ENCODE data around the gene MAB21L3. TPM values are rescaled to one million over a fixed set of nuclear protein-coding genes. Genes with fewer than 3 reads are reported as not detected.
A peak's percentile ranks its signal among the peaks of the same experiment; 100 is the strongest.

The MAB21L3 gene
- total RNA-seq (2014; rRNA removed; shearing (Covaris generic)) (not detected in 2 replicates), polyA plus RNA-seq (2016; fragmentation: Nextera tagmentation; extraction: Ambion mirVana) (not detected in 2 replicates)
- long read RNA-seq, result 0 reads

DNA sequence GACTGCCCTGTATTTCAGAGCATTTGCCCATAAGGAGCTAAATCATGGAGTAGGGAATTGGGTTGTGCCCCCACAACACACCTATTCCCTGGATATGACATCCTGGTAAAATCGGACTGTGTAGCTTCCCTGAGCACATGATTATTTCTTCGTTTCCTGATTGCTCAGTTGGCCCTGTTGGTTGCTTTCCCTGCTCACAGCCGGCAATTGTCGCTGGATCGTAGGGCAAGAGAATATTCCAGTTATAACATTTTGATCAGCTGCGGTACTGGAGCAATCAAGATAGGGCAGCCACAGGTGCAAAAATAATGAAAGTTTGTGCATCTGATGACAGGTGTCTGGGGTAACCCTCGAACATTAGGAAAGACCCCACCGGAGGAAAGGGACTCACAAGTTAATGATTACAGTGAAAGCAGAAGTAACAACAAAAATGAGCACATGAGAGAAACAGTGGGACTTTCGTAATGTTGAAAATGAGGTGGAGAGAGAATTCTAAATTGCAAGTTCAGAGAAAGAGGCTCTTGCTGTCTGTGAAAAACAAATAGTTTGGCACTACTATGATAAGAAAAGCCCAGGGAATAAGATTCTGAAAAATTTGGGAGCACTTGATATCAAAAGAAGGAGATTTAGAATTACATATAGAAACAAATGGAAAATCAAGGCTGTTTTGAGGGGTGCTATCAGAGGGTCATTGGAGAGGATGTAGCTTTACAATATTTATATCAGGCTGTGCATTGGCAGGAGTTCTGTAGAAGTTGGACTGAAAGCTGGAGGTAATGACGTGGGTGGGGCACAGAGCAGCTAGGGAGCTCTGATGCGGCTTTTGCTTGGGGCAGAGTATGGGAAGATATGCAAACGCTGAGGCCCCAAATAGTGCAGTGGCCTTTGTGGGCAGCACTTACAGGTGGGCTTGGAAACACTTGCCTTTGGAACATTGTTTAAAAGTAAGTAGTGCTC lies at the start of gene MAB21L3:
Gene MAB21L3 (plus strand): TSS at position 833 of the 957 bp plus-strand sequence. CDS start 1,217 bp downstream, outside the sequence.
- no peak within 1 kb of the TSS for H3K27ac ChIP-seq (ENCODE audit: low read depth)
- ATAC-seq, result peak; percentile 59; the same call in 2 of the 3 replicates

GRCh38 chr1:116062201-116062600 lies 49.0 kb upstream of the MAB21L3 start:
- no peak overlapping the region for H3K4me3 ChIP-seq
- H4K20me1 ChIP-seq (replicated peaks; ENCODE audit: insufficient read depth), result no peaks in the 10 kb centered on the region
- H3K79me2 ChIP-seq (replicated peaks; ENCODE audit: insufficient read depth), result no peaks in the 10 kb centered on the region
- no peak overlapping the region for H3K27ac Mint-ChIP-seq
- peaks cover 21% of the 10 kb centered on the region for H3K9me3 Mint-ChIP-seq
- ATAC-seq (no peak), DNase-seq (ENCODE audit: low spot score) (no peak)
- no peak overlapping the region for H3K4me2 ChIP-seq
- peaks cover 10% of the 10 kb centered on the region; the same call in 2 of the 3 replicates for H3K36me3 Mint-ChIP-seq (ENCODE audit: low read depth)
- H3K27me3 Mint-ChIP-seq (ENCODE audit: insufficient read depth, low read depth, poor library complexity), result peaks cover 4% of the 10 kb centered on the region
- no peaks in the 10 kb centered on the region for H3K9me2 ChIP-seq (ENCODE audit: insufficient read depth)
- no peaks in the 10 kb centered on the region for H3K4me1 ChIP-seq (ENCODE audit: insufficient read depth)
- H3K4me3 Mint-ChIP-seq, result no peak overlapping the region
- H3K4me1 Mint-ChIP-seq, result no peaks in the 10 kb centered on the region
- H3K27ac ChIP-seq (ENCODE audit: low read depth), result no peak overlapping the region
- no peaks in the 10 kb centered on the region for H3K36me3 ChIP-seq (ENCODE audit: insufficient read depth)
- no peak overlapping the region for H2AFZ ChIP-seq
- H3F3A ChIP-seq (replicated peaks; ENCODE audit: low read depth), result no peaks in the 10 kb centered on the region
- H3K27me3 ChIP-seq (ENCODE audit: insufficient read depth), result no peaks in the 10 kb centered on the region
- TF ChIP-seq NANOG (IDR thresholded peaks at IDR 0.05; ENCODE audit: borderline replicate concordance), result no peak
- TF ChIP-seq, protein P1, sequence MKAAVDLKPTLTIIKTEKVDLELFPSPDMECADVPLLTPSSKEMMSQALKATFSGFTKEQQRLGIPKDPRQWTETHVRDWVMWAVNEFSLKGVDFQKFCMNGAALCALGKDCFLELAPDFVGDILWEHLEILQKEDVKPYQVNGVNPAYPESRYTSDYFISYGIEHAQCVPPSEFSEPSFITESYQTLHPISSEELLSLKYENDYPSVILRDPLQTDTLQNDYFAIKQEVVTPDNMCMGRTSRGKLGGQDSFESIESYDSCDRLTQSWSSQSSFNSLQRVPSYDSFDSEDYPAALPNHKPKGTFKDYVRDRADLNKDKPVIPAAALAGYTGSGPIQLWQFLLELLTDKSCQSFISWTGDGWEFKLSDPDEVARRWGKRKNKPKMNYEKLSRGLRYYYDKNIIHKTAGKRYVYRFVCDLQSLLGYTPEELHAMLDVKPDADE (IDR thresholded peaks at IDR 0.05), result no peak

More for the DNA sequence above, at the start of gene MAB21L3:
- TF ChIP-seq REST (IDR thresholded peaks at IDR 0.05; ENCODE audit: unreplicated experiment) (no peak), CREB1 (CRISPR knock-in tag; IDR thresholded peaks at IDR 0.05; ENCODE audit: low read depth) (no peak), JUNB (IDR thresholded peaks at IDR 0.05; ENCODE audit: unreplicated experiment) (no peak)
- H3K9me3 Mint-ChIP-seq, result no peaks in the 10 kb centered on the region
- Histone ChIP-seq H3K4me3 (no peak within 1 kb of the TSS), H3K27me3 (ENCODE audit: insufficient read depth) (no peaks in the 10 kb centered on the region), H3K36me3 (ENCODE audit: insufficient read depth) (no peaks in the 10 kb centered on the region), H3K79me2 (replicated peaks; ENCODE audit: insufficient read depth) (no peaks in the 10 kb centered on the region), H2AFZ (peak within 1 kb of the TSS; percentile 85), H3K4me2 (no peak within 1 kb of the TSS), H3K9me2 (ENCODE audit: insufficient read depth) (no peaks in the 10 kb centered on the region), H3F3A (replicated peaks; ENCODE audit: low read depth) (no peaks in the 10 kb centered on the region), H4K20me1 (replicated peaks; ENCODE audit: insufficient read depth) (no peaks in the 10 kb centered on the region), H3K4me1 (ENCODE audit: insufficient read depth) (no peaks in the 10 kb centered on the region)
- no peaks in the 10 kb centered on the region for H3K36me3 Mint-ChIP-seq (ENCODE audit: low read depth)
- peak within 1 kb of the TSS; percentile 38 for H3K27ac Mint-ChIP-seq
- H3K4me3 Mint-ChIP-seq, result no peak within 1 kb of the TSS
- DNase-seq (ENCODE audit: low spot score), result no peak
- H3K4me1 Mint-ChIP-seq, result peaks cover 3% of the 10 kb centered on the region; the same call in 1 of the 3 replicates
- no peaks in the 10 kb centered on the region for H3K27me3 Mint-ChIP-seq (ENCODE audit: insufficient read depth, low read depth, poor library complexity)

Data from GM23338 (cell line).